ENCODE measurements around the gene DTX3.

DNA sequence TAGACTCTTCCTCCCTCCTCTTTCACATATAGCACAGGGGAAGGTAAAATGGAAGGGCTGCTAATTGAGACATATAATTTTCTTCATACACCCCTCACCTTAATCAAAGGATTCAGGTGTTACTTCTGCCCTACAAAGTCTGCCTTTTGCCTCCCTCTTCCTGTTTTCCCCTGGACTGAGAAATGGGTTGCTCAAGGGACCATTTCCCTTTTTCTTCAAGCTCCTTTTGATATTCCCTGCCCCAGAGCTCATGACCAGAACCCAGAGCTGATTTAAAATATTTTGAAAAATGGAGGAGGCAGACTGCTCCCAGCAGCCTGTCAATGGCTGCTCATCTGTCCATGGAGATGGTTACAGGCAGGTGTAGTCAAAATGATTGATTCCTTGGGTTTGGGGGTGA is 19.9 kb upstream of the DTX3 start:
- TF ChIP-seq, protein P1, sequence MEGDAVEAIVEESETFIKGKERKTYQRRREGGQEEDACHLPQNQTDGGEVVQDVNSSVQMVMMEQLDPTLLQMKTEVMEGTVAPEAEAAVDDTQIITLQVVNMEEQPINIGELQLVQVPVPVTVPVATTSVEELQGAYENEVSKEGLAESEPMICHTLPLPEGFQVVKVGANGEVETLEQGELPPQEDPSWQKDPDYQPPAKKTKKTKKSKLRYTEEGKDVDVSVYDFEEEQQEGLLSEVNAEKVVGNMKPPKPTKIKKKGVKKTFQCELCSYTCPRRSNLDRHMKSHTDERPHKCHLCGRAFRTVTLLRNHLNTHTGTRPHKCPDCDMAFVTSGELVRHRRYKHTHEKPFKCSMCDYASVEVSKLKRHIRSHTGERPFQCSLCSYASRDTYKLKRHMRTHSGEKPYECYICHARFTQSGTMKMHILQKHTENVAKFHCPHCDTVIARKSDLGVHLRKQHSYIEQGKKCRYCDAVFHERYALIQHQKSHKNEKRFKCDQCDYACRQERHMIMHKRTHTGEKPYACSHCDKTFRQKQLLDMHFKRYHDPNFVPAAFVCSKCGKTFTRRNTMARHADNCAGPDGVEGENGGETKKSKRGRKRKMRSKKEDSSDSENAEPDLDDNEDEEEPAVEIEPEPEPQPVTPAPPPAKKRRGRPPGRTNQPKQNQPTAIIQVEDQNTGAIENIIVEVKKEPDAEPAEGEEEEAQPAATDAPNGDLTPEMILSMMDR (IDR thresholded peaks at IDR 0.05; ENCODE audit: low read depth, low read length, poor library complexity, severe bottlenecking): no peak
- TF ChIP-seq EZH2phosphoT487 (IDR thresholded peaks at IDR 0.05; ENCODE audit: borderline replicate concordance, low read length): no peak
